CMK (cell line): ENCODE measurements around the gene NOTCH1.

Experiments
- DNase-seq: peaks from one replicate; pipeline ENCODE4 v3.0.0-alpha.2; 2010; ENCODE audit warnings: low read depth

NOTCH1 gene

DNA sequence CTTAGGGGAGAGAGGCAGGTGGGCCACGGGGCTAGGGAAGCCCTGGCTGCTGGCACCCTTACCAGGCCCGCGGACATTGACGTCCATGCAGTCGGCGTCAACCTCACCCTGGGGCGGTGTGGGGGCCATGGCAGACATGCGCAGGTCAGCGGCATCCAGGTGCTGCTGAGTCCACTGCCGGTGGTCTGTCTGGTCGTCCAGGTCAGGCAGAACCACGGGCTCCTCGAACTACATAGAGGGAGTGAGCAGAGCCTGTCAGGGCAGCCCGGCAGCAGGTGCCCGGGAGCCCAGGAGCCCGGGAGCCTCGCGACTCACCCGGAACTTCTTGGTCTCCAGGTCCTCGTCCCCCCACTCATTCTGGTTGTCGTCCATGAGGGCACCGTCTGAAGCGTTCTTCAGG, 44.2 kb downstream of the NOTCH1 start:
- DNase-seq, result no peak

- no peak for DNase-seq
Measured at GRCh38 chr9:136499935-136500910, 45.6 kb downstream of the NOTCH1 start.

- no peak for DNase-seq
Measured at GRCh38 chr9:136499071-136499934, 46.5 kb downstream of the NOTCH1 start.

GRCh38 chr9:136497916-136498695, 47.7 kb downstream of the NOTCH1 start:
- DNase-seq, result no peak

- no peak for DNase-seq
Measured at GRCh38 chr9:136496801-136497620, 48.8 kb downstream of the NOTCH1 start.

- DNase-seq, result no peak
Measured at GRCh38 chr9:136496181-136496580, 49.7 kb downstream of the NOTCH1 start.

DNA sequence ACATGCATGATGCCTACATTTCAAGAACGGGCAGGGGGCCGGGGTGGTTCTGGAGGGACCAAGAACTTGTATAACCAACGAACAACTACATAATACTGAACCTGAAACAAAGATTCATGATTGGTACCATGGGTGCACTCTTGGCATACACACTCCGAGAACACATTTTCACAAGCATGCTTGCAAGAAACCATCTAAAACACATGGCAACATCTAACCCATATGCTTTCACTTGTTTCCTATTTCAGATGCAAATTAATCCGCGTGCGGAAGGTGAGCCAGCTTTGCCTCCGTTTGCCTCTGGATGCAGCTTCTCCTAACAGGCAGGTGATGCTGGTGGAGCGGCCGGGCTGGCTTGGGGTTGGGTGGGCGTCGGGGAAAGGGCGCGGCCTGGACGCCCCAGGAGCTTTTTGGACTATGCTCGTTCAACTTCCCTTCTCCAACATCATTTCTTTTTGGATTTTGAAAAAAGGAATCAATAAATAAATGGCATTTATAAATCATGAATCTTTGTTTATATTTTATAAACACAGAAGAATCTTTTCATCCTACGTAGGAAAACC, 50.5 kb downstream of the NOTCH1 start:
- DNase-seq, result no peak

DNA sequence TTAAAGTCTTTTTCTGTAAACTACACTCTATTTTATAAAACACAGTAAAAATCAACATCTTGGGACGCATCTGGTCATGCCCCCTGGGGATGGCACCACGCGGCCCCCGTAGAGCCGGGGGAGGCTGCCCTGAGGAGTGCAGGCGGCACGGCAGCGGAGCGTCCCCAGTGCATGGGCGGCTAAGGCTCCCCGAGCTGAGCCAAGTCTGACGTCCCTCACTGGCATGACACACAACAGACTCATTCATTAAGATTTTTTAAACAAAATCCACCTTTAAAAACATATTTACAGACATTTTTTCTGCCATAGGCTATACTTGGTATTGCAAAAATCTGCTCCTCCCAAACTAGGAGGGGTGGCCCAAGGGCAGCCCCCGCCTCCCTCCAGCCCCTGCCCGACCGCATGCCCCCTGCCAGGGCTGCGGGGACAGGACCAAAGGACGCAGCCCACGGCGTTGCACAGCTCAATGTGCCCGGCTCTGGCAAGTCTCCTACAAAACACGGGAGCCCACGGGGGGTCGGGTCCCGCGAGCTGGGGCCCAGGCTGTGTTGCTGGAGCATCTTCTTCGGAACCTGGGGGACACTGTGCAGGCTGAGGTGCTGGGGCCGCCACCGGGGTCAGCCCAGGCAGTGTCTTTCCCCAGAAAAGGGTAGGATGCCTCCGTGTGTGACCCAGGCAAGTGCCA, 51.2 kb downstream of the NOTCH1 start:
- no peak for DNase-seq

GRCh38 chr9:136494012-136494411, 51.8 kb downstream of the NOTCH1 start:
- DNase-seq, result no peak

DNA sequence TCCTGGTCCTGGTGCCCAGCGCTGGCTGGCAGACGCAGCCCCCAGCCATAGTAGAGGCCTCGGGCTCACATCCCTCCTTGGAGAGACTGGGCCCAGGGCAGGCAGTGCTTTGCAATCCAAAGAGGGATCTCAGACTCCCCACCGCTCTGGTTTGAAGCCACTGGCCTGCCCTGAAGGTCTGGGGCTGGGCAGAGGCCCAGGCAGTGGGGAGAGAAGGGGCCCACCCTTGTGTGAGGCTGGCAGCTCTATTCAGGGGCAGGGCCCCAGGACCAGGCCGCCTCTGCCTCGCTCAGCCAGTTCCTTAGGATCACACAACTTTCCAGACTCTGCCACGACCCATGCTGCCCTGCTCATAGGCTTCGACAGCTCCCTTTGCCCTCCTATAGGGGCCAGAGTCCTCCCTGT, 52.3 kb downstream of the NOTCH1 start:
- DNase-seq, result no peak

GRCh38 chr9:136492978-136493522, 52.8 kb downstream of the NOTCH1 start:
- DNase-seq, result no peak

- DNase-seq, result no peak
Measured at GRCh38 chr9:136489731-136490130, 56.1 kb downstream of the NOTCH1 start.

DNA sequence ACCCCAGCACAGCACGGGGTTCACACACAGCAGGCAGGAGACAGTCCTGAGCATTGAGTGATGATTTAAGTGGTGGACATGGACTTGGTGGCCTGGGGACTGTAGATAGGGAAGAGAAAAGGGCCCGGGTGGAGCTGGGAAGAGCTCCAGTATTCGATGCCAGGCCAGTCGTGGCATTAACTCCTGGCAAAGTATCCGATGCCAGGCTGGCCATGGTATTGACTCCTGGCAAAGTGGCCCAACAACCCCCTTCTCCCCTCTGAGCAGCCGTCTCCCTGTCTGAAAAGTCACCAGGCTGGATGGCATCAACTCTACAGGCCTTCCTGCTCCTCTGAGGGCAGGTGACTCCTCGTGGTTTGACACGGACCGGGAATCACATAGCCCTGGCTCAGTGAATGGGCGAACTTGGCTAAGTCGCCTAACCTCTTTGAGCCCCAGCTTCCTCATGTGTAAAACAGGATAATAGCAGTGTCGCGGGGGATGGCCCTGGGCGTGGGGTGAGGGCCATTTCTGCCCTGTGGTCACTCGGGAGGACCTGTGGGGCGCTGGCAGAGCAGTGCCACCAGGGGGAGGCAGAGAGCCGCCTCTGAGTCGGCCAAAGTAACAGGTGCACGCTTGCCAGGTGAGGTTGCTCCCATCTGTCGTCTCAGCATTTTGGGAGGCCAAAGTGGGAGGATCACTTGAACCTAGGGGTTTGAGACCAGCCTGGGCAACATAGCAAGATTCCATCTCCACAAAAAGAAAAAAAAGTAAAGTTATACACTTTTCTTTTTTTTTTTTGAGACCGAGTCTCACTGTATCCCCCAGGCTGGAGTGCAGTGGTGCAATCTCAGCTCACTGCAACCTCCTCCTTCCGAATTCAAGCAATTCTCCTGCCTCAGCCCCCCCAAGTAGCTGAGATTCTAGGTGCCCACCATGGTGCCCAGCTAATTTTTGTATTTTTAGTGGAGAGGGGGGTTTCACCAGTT, 57.3 kb downstream of the NOTCH1 start:
- DNase-seq, result no peak

DNA sequence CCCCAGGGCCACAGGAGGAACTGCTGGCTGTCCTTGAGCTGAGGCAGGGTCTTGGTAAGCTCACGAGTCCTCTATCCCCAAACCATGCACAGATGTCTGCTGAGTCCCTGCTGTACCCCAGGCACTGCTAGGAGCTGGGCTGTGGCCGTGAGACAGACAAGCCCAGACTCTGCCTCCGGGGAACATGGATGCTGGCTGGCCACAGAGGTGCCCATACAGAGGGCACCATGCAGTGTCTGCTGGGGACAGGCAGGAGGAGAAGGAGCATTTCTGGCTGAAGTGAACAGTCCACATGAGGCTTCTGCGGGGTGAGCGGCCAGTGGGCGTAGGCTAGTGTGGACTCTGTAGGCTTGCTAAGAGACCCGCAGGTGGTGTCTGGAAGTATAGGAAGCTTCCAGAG, 58.2 kb downstream of the NOTCH1 start:
- no peak for DNase-seq

GRCh38 chr9:136486823-136487620, 58.8 kb downstream of the NOTCH1 start:
- no peak for DNase-seq

DNA sequence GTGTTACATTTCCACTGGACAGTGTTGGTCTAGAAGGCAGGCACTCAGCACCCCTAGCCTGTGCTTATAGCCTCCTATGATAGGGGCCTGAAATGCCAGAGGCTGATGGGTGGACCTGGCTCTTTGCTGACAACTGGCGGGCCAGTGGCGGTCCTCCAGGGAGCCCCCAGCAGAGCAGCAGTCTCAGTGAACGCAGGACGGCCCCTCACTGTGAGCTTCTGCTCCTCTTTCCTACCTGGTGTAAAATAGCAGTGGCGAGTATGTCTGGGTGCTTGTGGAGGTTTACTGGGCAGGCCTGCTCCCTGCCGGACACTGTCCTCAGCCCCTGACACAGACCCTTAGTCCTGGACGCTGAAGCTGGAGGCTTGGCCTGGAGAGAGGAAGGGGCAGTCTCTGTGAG, 59.7 kb downstream of the NOTCH1 start:
- DNase-seq, result no peak

- peak; percentile 45 for DNase-seq
Measured at GRCh38 chr9:136485049-136486045, 60.5 kb downstream of the NOTCH1 start.
